DOHH2 (cell line): ENCODE measurements around the gene SLC22A14.
A peak's percentile ranks its signal among the peaks of the same experiment; 100 is the strongest.

ENCODE experiments used
- H3F3A ChIP-seq: fragments of 200-600 bp; sonication (generic), shearing (Covaris generic); 2 replicates; pipeline ENCODE4 v1.6.0; 2016; ENCODE audit warnings: antibody characterized with exemption, mild to moderate bottlenecking; ENCODE audit not compliant: control insufficient read depth, insufficient read depth
- H3K27ac ChIP-seq: fragments of 200-600 bp; sonication (generic); 2 replicates; pipeline ENCODE4 v1.5.1; 2014; ENCODE audit warnings: low read depth, mild to moderate bottlenecking, low read length, moderate library complexity
- H3K27me3 ChIP-seq: fragments of 200-600 bp; sonication (generic); 2 replicates; pipeline ENCODE4 v1.6.1; 2014; ENCODE audit warnings: mild to moderate bottlenecking, low read length, mixed read lengths; ENCODE audit not compliant: control insufficient read depth
- H3K36me3 ChIP-seq: fragments of 200-600 bp; sonication (generic); 2 replicates; pipeline ENCODE4 v1.6.1; 2014; ENCODE audit warnings: mild to moderate bottlenecking, low read length, moderate library complexity, mixed read lengths; ENCODE audit not compliant: control insufficient read depth
- H3K4me1 ChIP-seq: fragments of 200-600 bp; sonication (generic); 2 replicates; pipeline ENCODE4 v1.6.1; 2014; ENCODE audit warnings: mild to moderate bottlenecking, low read length, mixed read lengths; ENCODE audit not compliant: control insufficient read depth
- H3K4me2 ChIP-seq: fragments of 200-600 bp; sonication (generic); 2 replicates; pipeline ENCODE4 v1.6.0; 2014; ENCODE audit warnings: mild to moderate bottlenecking, low read length, moderate library complexity
- H3K4me3 ChIP-seq: fragments of 200-600 bp; sonication (generic); 2 replicates; pipeline ENCODE4 v1.5.1; 2014; ENCODE audit warnings: mild to moderate bottlenecking, low read length, mixed read lengths
- H3K79me2 ChIP-seq: fragments of 200-600 bp; sonication (generic); 2 replicates; pipeline ENCODE4 v1.6.1; 2014; ENCODE audit warnings: mild to moderate bottlenecking, low read length, mixed read lengths; ENCODE audit not compliant: control insufficient read depth
- H3K9me2 ChIP-seq: fragments of 200-600 bp; sonication (generic); replicated peaks from 2 replicates; pipeline ENCODE4 v1.6.1; 2014; ENCODE audit warnings: mild to moderate bottlenecking, low read length, mixed read lengths; ENCODE audit not compliant: control insufficient read depth
- H3K9me3 ChIP-seq: fragments of 200-600 bp; sonication (generic); 2 replicates; pipeline ENCODE4 v1.6.1; 2014; ENCODE audit warnings: antibody characterized with exemption, low read length, mixed read lengths; ENCODE audit not compliant: control insufficient read depth, insufficient read depth
- H4K20me1 ChIP-seq: fragments of 200-600 bp; sonication (generic); 2 replicates; pipeline ENCODE4 v1.6.0; 2014; ENCODE audit warnings: low read depth, mild to moderate bottlenecking, antibody characterized with exemption, low read length, moderate library complexity; ENCODE audit not compliant: control insufficient read depth, insufficient read depth
- CTCF ChIP-seq: fragments of 200-600 bp; sonication (generic); IDR thresholded peaks from one replicate; pipeline ENCODE4 v1.5.1; 2014; ENCODE audit warnings: antibody characterized with exemption, mild to moderate bottlenecking, low read depth, low read length; ENCODE audit not compliant: poor library complexity, severe bottlenecking
- EZH2phosphoT487 ChIP-seq: fragments of 200-600 bp; sonication (generic); IDR thresholded peaks from 2 replicates; pipeline ENCODE4 v1.6.1; 2017; ENCODE audit warnings: borderline replicate concordance, mild to moderate bottlenecking, antibody characterized with exemption, low read length, moderate library complexity, mixed read lengths

Gene SLC22A14, protein sequence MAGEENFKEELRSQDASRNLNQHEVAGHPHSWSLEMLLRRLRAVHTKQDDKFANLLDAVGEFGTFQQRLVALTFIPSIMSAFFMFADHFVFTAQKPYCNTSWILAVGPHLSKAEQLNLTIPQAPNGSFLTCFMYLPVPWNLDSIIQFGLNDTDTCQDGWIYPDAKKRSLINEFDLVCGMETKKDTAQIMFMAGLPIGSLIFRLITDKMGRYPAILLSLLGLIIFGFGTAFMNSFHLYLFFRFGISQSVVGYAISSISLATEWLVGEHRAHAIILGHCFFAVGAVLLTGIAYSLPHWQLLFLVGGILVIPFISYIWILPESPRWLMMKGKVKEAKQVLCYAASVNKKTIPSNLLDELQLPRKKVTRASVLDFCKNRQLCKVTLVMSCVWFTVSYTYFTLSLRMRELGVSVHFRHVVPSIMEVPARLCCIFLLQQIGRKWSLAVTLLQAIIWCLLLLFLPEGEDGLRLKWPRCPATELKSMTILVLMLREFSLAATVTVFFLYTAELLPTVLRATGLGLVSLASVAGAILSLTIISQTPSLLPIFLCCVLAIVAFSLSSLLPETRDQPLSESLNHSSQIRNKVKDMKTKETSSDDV

GRCh38 chr3:38281895-38282686, at the start of gene SLC22A14:
TSS of gene SLC22A14 (plus strand) at chr3:38282294. CDS start at chr3:38306027, 23,733 bp downstream.
- no peak within 1 kb of the TSS for H3K27ac ChIP-seq
- H3K36me3 ChIP-seq: no peaks in the 10 kb centered on the region
- TF ChIP-seq EZH2phosphoT487 (no peak), CTCF (peak; percentile 48)
- no peaks in the 10 kb centered on the region for H3K79me2 ChIP-seq
- no peak within 1 kb of the TSS for H3K4me3 ChIP-seq
- H3K4me2 ChIP-seq: no peak within 1 kb of the TSS
- no peaks in the 10 kb centered on the region for H3K9me2 ChIP-seq
- no peaks in the 10 kb centered on the region for H3K9me3 ChIP-seq
- H4K20me1 ChIP-seq: no peaks in the 10 kb centered on the region
- no peaks in the 10 kb centered on the region for H3K27me3 ChIP-seq
- H3K4me1 ChIP-seq: no peaks in the 10 kb centered on the region
- no peaks in the 10 kb centered on the region for H3F3A ChIP-seq

- Histone ChIP-seq H4K20me1 (no peaks in the 10 kb centered on the region), H3K9me2 (no peaks in the 10 kb centered on the region), H3K27ac (no peak overlapping the region), H3K4me3 (no peak overlapping the region), H3K36me3 (peaks cover 57% of the 10 kb centered on the region), H3K9me3 (no peaks in the 10 kb centered on the region), H3K4me1 (no peaks in the 10 kb centered on the region), H3K27me3 (no peaks in the 10 kb centered on the region), H3K79me2 (no peaks in the 10 kb centered on the region), H3F3A (no peaks in the 10 kb centered on the region), H3K4me2 (no peak overlapping the region)
- no peak for TF ChIP-seq EZH2phosphoT487
- TF ChIP-seq CTCF: no peak
Measured at GRCh38 chr3:38232701-38233100, 49.4 kb upstream of the SLC22A14 start.

GRCh38 chr3:38235466-38235865, 46.6 kb upstream of the SLC22A14 start:
- Histone ChIP-seq H3K4me1 (no peaks in the 10 kb centered on the region), H3K4me2 (no peak overlapping the region), H3K79me2 (no peaks in the 10 kb centered on the region), H4K20me1 (no peaks in the 10 kb centered on the region), H3K36me3 (peaks cover 58% of the 10 kb centered on the region), H3F3A (no peaks in the 10 kb centered on the region), H3K27me3 (no peaks in the 10 kb centered on the region), H3K4me3 (no peak overlapping the region), H3K9me2 (no peaks in the 10 kb centered on the region), H3K9me3 (no peaks in the 10 kb centered on the region), H3K27ac (no peak overlapping the region)
- TF ChIP-seq EZH2phosphoT487 (no peak), CTCF (no peak)
